Subcutaneous adipose tissue (tissue), 4 donors: ENCODE measurements around the gene MITF. TPM values are rescaled to one million over a fixed set of nuclear protein-coding genes. Genes with fewer than 3 reads are reported as not detected.

Experiments used
- CTCF ChIP-seq: fragments of 450-650 bp; IDR thresholded peaks from one replicate; pipeline ENCODE4 v1.5.1; 2016; ENCODE audit warnings: low read depth, mild to moderate bottlenecking, control low read depth, antibody characterized with exemption, moderate library complexity
- total RNA-seq, 4 donors: library from RNA; depleted of rRNA; stranded (reverse); fragments of >200 nt; gene quantifications; one replicate each; pipeline ENCODE4 v1.1.0, GENCODE V29; 2016

MITF gene
- total RNA-seq, 4 donors from 2014 or later, result 19.6 to 60.3 (median 32.5) TPM

DNA sequence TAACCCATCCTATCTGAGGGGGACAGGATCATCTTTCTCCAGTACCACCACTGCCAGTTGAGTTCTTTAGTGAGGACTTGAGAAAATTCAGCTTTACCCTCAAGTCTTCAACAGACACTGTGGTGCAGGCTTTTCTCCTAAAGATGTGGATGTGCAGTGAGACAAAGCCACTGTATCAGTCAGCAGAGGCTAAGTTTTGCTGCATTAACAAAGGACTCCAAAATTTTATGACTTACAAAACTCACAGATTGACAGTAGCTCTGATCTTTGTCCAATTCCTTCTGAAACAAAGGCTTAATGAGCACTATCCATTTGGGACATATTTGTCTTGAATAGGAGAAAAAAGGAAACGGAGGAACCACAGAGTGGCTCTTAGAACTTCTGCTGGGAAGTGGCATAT, 87.9 kb downstream of the MITF start:
- no peak for TF ChIP-seq CTCF

GRCh38 chr3:69828817-69829216, 89.6 kb downstream of the MITF start:
- TF ChIP-seq CTCF, result no peak

DNA sequence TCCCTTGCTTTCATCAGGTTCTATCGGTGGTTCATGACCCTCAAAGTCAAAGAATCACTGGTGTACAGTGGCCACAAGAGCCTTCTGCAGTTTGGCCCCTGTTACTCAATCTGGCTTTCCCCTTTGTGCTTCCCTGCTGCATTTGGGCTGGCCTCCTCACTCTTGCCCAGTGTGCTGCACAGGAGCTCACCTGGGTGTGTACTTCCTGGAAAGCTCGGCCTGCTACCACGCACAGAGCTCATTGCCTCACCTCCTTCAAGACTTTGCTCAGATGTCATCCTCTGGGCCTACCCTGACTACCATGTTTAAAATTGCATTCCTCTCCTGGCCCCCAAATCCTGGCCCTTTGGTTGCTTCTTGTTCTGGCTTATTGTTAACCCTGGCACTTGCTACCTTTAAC, 90.9 kb downstream of the MITF start:
- TF ChIP-seq CTCF, result no peak

GRCh38 chr3:69831737-69832136, 92.5 kb downstream of the MITF start:
- TF ChIP-seq CTCF, result no peak

DNA sequence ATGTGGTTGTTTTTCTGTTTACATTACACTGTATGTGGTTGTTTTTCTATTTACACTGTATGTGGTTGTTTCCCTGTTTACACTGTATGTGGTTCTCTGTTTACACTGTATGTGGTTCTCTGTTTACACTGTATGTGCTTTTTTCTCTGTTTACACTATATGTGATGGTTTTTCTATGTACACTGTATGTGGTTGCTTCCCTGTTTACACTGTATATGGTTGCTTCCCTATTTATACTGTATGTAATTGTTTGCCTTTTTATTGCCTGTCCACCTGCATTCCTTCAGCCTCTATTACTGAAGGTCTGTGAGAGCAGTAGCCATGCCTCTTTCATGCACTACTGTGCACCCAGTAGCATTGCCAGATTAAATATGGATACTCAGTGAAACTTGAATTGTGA, 94.3 kb downstream of the MITF start:
- no peak for TF ChIP-seq CTCF

- TF ChIP-seq CTCF, result no peak
Observed at GRCh38 chr3:69838217-69838616, 99.0 kb downstream of the MITF start.

- TF ChIP-seq CTCF, result no peak
Observed at GRCh38 chr3:69838696-69839515, 99.6 kb downstream of the MITF start.
